Epithelial cell of esophagus (primary cell): ENCODE results near the gene MIER1.

Experiments used
- DNase-seq: peaks from one replicate; pipeline ENCODE4 v3.0.0; 2010; ENCODE audit warnings: low read depth
- H3K4me3 ChIP-seq: 2 replicates; pipeline ENCODE4 v1.5.1; 2011; ENCODE audit warnings: mild to moderate bottlenecking, low read length, control low read depth
- TF ChIP-seq, protein P1 (sequence below): IDR thresholded peaks from 2 replicates; pipeline ENCODE4 v1.5.1; 2011; ENCODE audit warnings: low read depth, mild to moderate bottlenecking, low read length, control low read depth, inconsistent platforms; ENCODE audit not compliant: insufficient read depth; ENCODE audit errors: missing control alignments

The MIER1 gene

DNA sequence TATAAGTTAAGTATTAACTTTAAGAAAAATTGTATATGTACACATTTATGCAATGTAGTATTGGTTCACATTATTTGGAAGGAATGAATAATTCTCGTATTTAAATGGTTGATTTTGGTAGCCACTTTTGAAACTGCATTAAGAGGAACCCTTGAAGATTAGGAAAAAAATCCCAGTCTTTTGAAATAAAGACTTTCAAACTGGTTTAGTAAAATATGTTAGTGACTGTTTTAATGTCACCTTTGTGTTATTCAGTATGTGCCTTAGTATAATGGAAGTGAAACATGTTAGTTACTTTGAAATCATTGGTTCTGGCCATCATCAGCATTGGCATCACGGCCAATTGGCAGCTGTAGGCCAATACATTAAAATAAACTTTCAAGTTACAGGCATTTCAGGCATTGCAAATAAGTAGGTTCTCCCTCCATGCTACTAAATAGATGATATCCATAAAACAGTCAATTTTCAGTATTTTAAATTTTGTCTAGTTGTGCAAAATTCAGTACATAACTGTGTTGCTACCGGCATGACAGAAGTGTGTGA lies 4.4 kb downstream of the MIER1 start:
- DNase-seq: no peak
- TF ChIP-seq, protein P1, sequence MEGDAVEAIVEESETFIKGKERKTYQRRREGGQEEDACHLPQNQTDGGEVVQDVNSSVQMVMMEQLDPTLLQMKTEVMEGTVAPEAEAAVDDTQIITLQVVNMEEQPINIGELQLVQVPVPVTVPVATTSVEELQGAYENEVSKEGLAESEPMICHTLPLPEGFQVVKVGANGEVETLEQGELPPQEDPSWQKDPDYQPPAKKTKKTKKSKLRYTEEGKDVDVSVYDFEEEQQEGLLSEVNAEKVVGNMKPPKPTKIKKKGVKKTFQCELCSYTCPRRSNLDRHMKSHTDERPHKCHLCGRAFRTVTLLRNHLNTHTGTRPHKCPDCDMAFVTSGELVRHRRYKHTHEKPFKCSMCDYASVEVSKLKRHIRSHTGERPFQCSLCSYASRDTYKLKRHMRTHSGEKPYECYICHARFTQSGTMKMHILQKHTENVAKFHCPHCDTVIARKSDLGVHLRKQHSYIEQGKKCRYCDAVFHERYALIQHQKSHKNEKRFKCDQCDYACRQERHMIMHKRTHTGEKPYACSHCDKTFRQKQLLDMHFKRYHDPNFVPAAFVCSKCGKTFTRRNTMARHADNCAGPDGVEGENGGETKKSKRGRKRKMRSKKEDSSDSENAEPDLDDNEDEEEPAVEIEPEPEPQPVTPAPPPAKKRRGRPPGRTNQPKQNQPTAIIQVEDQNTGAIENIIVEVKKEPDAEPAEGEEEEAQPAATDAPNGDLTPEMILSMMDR: no peak
- peak overlapping the region; percentile 53 for H3K4me3 ChIP-seq

DNA sequence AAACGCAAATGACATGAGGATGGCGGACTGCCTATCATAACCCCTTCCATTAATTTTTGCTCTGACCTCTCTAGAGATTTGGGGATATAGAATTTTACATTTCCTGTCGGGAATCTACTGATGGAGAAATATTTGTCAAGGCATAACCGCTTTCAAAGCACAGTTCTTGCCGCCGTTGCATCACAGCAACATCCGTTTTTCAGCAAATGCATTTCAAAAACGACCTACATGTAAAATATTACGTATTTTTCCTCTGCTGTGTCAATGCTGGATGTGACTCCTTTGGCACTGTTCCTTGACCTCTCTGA lies 4.9 kb downstream of the MIER1 start:
- peak overlapping the region; percentile 53 for H3K4me3 ChIP-seq
- no peak for DNase-seq
- TF ChIP-seq, protein P1: no peak

DNA sequence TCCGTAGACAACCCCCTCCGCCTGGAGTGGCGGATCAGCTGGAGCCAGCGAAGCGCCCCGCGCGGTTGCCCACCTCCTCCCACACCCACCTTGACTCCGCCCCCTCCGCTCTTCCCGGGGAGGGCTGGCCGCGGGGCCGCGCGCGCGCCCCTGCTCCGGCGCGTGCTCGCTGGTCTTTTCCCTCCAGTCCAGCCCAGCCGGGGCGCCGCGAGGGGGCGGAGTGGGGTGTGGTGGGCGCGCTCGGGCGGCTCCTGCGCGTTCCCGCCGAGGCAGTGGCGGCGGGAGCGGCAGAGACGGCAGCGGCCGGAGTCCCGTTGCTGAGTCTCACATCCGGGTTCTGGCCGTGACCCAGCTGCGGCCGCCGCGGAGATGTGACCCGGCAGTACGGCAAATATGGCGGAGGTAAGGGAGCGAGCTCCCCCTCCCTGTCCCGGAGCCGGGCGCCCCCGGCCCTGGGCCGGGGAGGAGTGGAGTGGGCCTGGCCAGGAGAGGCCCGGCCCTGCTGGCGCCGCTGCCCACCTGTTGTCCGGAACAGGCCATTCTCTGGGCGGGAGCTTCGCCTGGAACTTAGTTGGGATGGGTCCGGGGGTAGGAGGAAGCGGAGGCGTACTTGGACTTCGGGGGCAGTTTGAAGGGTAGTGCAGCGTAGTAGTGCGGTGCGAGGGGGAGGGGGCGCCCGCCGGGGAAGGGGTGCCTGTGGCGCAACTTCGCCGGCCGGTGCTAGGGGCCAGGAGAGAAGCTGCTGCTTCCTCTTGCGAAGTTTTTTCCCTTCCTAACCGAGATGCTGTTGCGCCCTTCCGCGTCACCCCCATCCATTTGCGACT lies 5.4 kb downstream of the MIER1 start:
- peak; percentile 95 for DNase-seq
- peak overlapping the region; percentile 78 for H3K4me3 ChIP-seq
- TF ChIP-seq, protein P1: no peak

DNA sequence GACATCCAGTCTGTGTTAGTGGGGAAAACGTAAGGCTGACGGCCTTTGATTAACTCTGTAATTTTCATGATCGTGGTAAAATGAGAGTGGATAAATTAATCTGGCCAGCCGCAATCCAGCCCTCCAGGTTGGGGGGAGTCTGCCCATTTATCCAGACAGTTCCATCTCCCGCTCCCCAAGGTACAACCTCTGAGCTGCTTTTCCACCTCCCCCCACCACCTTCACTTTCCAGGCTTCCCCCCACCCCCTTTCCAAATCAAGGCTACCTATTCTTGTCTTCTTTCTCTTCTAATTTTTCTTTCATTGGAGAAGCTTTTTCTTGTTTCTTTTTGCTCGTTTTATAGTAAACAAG lies 6.0 kb downstream of the MIER1 start:
- no peak for DNase-seq
- TF ChIP-seq, protein P1: no peak
- H3K4me3 ChIP-seq: peak overlapping the region; percentile 78

DNA sequence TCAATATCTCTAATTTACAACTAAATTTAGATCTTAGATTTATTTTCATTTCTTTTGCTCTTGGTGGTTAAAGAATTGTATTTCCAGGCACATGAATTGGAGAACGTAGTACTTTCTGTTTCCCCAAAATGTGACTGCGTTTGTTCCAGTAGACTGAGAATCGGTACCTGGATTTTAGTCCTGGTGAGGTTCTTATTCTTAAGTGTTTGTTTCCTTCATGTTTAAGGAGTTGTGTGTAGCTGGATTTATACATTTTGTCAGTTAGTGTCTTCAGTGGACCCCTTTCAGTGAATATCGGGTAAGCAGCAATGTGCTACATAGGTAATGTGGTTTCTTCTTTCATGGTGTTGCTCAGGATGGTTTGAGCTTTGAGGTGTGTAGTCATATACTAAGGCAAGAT lies 6.8 kb downstream of the MIER1 start:
- TF ChIP-seq, protein P1: no peak
- H3K4me3 ChIP-seq: peak overlapping the region; percentile 78
- DNase-seq: no peak

DNA sequence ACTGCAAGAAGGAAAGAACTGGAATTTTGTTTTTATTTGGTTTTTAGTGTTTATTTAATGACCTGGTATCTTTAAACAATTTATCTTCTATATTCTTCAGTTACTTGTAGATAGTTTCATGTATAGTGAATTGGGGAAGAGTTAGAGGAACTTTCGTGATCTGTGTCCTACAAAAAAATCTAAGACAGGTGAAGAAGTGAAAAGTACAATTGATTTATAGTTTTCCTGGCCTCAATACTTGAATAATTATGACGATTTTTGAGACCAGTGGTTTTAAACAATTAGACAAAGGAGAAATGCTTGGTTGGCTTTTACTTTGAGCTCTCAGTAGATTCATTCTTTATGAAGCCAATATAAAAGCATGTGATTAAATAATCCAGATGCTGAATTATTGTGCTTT lies 7.5 kb downstream of the MIER1 start:
- H3K4me3 ChIP-seq: peak overlapping the region; percentile 78

More for the DNA sequence above, 7.5 kb downstream of the MIER1 start:
- TF ChIP-seq, protein P1: no peak
- no peak for DNase-seq
